HEK293 (cell line): Measurements from ENCODE around the gene KIF3B.

Experiments
- HOXA7 ChIP-seq: sonication (generic); formaldehyde crosslinking; IDR thresholded peaks from 2 replicates; pipeline ENCODE4 v1.8.1; 2022; ENCODE audit warnings: missing genetic modification reagents, borderline replicate concordance
- MYNN ChIP-seq: fragments of 450-650 bp; formaldehyde crosslinking; IDR thresholded peaks from 2 replicates; pipeline ENCODE4 v1.5.1; 2016; ENCODE audit warnings: missing biosample characterization, missing genetic modification characterization, borderline replicate concordance
- OVOL3 ChIP-seq: fragments of 450-650 bp; formaldehyde crosslinking; IDR thresholded peaks from 2 replicates; pipeline ENCODE4 v1.5.1; 2016; ENCODE audit warnings: missing biosample characterization, missing genetic modification characterization
- PRDM1 ChIP-seq: fragments of 450-650 bp; formaldehyde crosslinking; IDR thresholded peaks from 2 replicates; pipeline ENCODE4; 2016; ENCODE audit warnings: missing biosample characterization, missing genetic modification characterization
- ZFP41 ChIP-seq: fragments of 450-650 bp; formaldehyde crosslinking; IDR thresholded peaks from 2 replicates; pipeline ENCODE4 v1.5.1; 2016; ENCODE audit warnings: missing biosample characterization, missing genetic modification characterization, borderline replicate concordance
- ZNF19 ChIP-seq: fragments of 450-650 bp; formaldehyde crosslinking; IDR thresholded peaks from 2 replicates; pipeline ENCODE4; 2016; ENCODE audit warnings: missing biosample characterization, missing genetic modification characterization, low read depth
- ZNF596 ChIP-seq: fragments of 450-650 bp; IDR thresholded peaks from 2 replicates; pipeline ENCODE4 v1.5.0; 2018; ENCODE audit warnings: missing biosample characterization, mild to moderate bottlenecking, missing genetic modification characterization, moderate library complexity
- TF ChIP-seq, protein P1 (sequence below): fragments of 450-650 bp; formaldehyde crosslinking; IDR thresholded peaks from 2 replicates; pipeline ENCODE4 v1.5.1; 2016; ENCODE audit warnings: missing biosample characterization, missing genetic modification characterization
- TF ChIP-seq, protein P2 (sequence below): fragments of 450-650 bp; formaldehyde crosslinking; IDR thresholded peaks from 2 replicates; pipeline ENCODE4 v1.5.1; 2016; ENCODE audit warnings: missing biosample characterization, missing genetic modification characterization

DNA sequence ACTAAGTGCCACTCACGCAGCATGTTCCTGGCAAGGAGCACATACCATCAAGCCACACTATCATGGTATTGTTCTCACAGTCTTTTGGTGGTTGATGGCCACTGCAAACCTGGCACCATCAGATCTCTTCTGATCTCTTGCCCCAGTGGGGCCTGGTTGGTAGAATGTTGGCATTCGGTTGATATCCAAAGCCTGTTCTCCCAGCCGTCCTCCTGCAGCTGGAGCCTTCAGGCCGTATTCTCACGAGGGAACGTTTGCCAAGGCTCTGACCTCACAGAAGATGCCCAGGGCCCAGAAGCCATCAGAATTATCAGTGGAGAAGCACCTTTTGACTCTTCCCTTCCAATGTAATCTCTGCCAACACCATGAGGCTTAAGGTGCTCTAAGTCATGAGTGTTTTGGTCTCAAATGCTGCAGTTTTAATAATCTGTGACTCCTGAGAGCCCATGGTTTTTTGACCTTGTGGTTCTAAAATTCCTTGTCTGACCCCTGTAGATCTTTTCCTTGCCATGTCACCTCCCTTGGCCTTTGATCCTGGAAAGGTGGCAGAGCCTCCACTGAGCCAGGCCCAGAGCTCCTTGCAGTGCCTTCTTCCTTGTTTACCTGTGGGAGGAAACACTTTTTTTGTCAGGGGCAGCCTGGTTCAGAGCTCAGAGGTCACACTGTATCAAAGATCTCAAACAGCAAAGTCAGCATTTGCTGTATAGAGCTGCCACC lies 42.0 kb upstream of the KIF3B start:
- no peak for TF ChIP-seq PRDM1 (tag by site-specific recombination)
- TF ChIP-seq OVOL3: no peak
- TF ChIP-seq ZFP41 (tag by site-specific recombination): no peak
- TF ChIP-seq MYNN (tag by site-specific recombination): no peak
- no peak for TF ChIP-seq HOXA7 (CRISPR knock-in tag)
- TF ChIP-seq, protein P1, sequence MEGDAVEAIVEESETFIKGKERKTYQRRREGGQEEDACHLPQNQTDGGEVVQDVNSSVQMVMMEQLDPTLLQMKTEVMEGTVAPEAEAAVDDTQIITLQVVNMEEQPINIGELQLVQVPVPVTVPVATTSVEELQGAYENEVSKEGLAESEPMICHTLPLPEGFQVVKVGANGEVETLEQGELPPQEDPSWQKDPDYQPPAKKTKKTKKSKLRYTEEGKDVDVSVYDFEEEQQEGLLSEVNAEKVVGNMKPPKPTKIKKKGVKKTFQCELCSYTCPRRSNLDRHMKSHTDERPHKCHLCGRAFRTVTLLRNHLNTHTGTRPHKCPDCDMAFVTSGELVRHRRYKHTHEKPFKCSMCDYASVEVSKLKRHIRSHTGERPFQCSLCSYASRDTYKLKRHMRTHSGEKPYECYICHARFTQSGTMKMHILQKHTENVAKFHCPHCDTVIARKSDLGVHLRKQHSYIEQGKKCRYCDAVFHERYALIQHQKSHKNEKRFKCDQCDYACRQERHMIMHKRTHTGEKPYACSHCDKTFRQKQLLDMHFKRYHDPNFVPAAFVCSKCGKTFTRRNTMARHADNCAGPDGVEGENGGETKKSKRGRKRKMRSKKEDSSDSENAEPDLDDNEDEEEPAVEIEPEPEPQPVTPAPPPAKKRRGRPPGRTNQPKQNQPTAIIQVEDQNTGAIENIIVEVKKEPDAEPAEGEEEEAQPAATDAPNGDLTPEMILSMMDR (tag by site-specific recombination): no peak
- TF ChIP-seq ZNF596 (tag by site-specific recombination): no peak
- TF ChIP-seq ZNF19 (tag by site-specific recombination): no peak
- TF ChIP-seq, protein P2, sequence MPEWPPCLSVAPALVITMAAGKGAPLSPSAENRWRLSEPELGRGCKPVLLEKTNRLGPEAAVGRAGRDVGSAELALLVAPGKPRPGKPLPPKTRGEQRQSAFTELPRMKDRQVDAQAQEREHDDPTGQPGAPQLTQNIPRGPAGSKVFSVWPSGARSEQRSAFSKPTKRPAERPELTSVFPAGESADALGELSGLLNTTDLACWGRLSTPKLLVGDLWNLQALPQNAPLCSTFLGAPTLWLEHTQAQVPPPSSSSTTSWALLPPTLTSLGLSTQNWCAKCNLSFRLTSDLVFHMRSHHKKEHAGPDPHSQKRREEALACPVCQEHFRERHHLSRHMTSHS (tag by site-specific recombination): no peak
